A549 (cell line): Measurements from ENCODE around the gene SND1.

ENCODE experiments used
- CHD2 ChIP-seq: fragments of 150-350 bp; IDR thresholded peaks from 2 replicates; pipeline ENCODE4 v1.6.1; 2014; ENCODE audit warnings: low read length; ENCODE audit not compliant: partially characterized antibody
- CTCF ChIP-seq: fragments of >200 bp; sonication (Bioruptor Twin); formaldehyde crosslinking; IDR thresholded peaks from 3 replicates; pipeline ENCODE4 v1.5.1; 2016

GRCh38 chr7:128027485-128027980, 375.5 kb downstream of the SND1 start:
- no peak for TF ChIP-seq CHD2
- TF ChIP-seq CTCF, result no peak
